ENCODE results near the gene DSTYK. TPM values are rescaled to one million over a fixed set of nuclear protein-coding genes. Genes with fewer than 3 reads are reported as not detected.

DSTYK gene
- total RNA-seq, 1 experiment from 2014 or later, result 6.3 TPM

DNA sequence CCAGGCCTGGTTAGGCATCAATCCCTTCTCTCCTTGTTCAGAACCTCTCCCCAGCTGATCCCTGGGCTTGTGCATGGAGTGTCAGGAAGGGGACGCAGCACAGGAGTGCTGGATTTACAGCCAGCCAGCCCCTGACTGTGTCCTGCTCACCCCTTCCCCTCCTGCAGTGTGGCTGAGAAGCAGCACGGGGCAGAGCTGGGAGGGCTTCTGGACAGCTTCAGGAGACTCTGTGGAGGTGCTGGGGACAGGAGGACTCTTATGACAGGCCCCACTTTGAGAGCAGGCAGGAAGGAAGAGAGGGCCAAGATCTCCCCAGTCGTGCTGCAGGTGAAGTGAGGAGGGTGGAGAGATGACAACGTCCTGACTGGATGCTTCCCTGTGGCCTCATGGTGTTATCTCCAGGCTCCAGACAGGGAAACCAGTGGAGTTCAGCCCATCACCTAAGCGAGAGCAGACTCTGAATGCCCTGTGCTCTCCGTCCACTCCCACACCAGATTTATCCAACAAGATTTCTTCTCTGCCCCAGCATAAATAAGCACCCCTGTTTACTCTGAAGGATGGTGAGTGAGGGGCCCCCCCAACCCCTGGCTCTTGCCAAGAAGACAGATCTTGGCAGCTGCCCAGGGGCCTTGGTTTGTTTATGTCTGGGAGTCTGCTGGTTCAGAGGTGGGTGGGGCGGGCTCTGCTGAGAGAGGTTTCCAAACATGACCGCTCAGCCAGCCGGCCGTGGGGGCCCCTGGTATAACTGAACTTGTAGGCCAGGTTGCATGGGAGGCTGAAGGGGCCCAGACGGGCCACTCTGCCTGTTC is 37.5 kb upstream of the DSTYK start:
- Histone ChIP-seq H3K27me3 (replicated peaks; ENCODE audit: control insufficient read depth, insufficient read depth, low read length) (no peaks in the 10 kb centered on the region), H3K36me3 (ENCODE audit: control insufficient read depth, insufficient read depth, low read length) (no peaks in the 10 kb centered on the region), H3K4me3 (ENCODE audit: low read depth, low read length) (no peak overlapping the region), H3K4me1 (no peaks in the 10 kb centered on the region), H3K9me3 (no peaks in the 10 kb centered on the region)
- BruUV-seq (replicated peaks), result no TSS peak
- ChIA-PET POLR2A (no interaction called here), CTCF (no interaction called here)
- no peaks in the 10 kb centered on the region for H3K4me1 Mint-ChIP-seq (ENCODE audit: low read depth, unreplicated experiment)
- H3K27ac Mint-ChIP-seq (ENCODE audit: unreplicated experiment), result no peak overlapping the region
- H3K27me3 Mint-ChIP-seq (ENCODE audit: insufficient read depth, unreplicated experiment), result no peaks in the 10 kb centered on the region
- no peak for TF ChIP-seq CTCF (IDR thresholded peaks at IDR 0.05; ENCODE audit: insufficient read depth in 1 of 2, low read depth in 1 of 2, low read length in 1 of 2, severe bottlenecking in 1 of 2, unreplicated experiment in 1 of 2)
- H3K36me3 Mint-ChIP-seq (ENCODE audit: insufficient read depth, unreplicated experiment), result no peaks in the 10 kb centered on the region
- intact Hi-C loops (cut with micrococcal nuclease; ENCODE audit: unreplicated experiment), result no loop called here
- no peaks in the 10 kb centered on the region for H3K9me3 Mint-ChIP-seq (ENCODE audit: unreplicated experiment)
- H3K4me3 Mint-ChIP-seq (ENCODE audit: unreplicated experiment), result no peak overlapping the region
- DNase-seq, result no peak

DNA sequence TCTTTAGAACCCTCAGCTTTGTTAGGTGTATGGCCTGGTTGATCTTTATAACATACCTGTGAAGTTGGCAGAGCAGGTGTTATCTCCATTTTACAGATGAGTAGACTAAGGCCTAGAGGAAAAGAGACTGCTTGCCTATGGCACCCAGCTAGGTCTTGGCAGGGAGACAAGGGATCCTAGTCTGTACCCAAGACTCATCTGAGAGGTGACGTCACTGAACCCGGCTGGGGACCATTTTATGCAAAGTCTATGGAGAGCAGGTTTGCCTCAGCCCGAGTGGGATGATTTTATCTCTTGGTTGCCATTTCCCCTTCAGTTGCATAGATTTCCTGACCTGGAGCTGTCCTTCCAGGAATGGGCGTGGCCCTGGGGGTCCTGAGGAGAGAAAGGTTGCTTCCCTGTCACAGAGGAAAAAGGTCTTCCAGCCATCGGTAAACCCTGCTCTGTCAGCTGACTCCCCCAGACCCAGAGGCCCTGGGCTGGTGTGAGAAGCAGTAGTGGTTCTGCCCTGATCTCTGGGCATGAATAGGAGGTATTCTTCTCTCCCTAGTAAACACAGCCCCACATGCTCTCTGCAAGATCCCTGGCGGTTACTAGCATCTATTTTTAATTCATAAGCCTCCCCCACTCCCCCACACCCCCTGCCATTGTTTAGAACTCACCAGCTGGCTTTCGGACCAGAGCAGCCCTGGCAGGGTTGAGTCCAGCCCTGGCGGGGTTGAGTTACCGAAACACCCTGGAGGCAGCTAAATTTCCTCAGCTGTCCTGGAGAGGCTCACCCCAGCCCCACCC is 35.8 kb upstream of the DSTYK start:
- Mint-ChIP-seq H3K9me3 (ENCODE audit: unreplicated experiment) (no peaks in the 10 kb centered on the region), H3K4me3 (ENCODE audit: unreplicated experiment) (no peak overlapping the region), H3K27ac (ENCODE audit: unreplicated experiment) (no peak overlapping the region), H3K4me1 (ENCODE audit: low read depth, unreplicated experiment) (no peaks in the 10 kb centered on the region), H3K36me3 (ENCODE audit: insufficient read depth, unreplicated experiment) (no peaks in the 10 kb centered on the region), H3K27me3 (ENCODE audit: insufficient read depth, unreplicated experiment) (peaks cover 4% of the 10 kb centered on the region)
- Histone ChIP-seq H3K27me3 (replicated peaks; ENCODE audit: control insufficient read depth, insufficient read depth, low read length) (no peaks in the 10 kb centered on the region), H3K36me3 (ENCODE audit: control insufficient read depth, insufficient read depth, low read length) (no peaks in the 10 kb centered on the region), H3K4me3 (ENCODE audit: low read depth, low read length) (no peak overlapping the region), H3K4me1 (no peaks in the 10 kb centered on the region), H3K9me3 (no peaks in the 10 kb centered on the region)
- ChIA-PET POLR2A (no interaction called here), CTCF (interaction anchor here (0.8 to 1.2 kb wide), 3 partner anchors 8 to 20 kb away, joined by 4 to 5 read pairs (median 4); partner anchors contain the start of gene TMCC2)
- intact Hi-C loops (cut with micrococcal nuclease; ENCODE audit: unreplicated experiment), result no loop called here
- TF ChIP-seq CTCF (IDR thresholded peaks at IDR 0.05; ENCODE audit: insufficient read depth in 1 of 2, low read depth in 1 of 2, low read length in 1 of 2, severe bottlenecking in 1 of 2, unreplicated experiment in 1 of 2), result no peak
- no peak for DNase-seq
- no TSS peak for BruUV-seq (replicated peaks)

DNA sequence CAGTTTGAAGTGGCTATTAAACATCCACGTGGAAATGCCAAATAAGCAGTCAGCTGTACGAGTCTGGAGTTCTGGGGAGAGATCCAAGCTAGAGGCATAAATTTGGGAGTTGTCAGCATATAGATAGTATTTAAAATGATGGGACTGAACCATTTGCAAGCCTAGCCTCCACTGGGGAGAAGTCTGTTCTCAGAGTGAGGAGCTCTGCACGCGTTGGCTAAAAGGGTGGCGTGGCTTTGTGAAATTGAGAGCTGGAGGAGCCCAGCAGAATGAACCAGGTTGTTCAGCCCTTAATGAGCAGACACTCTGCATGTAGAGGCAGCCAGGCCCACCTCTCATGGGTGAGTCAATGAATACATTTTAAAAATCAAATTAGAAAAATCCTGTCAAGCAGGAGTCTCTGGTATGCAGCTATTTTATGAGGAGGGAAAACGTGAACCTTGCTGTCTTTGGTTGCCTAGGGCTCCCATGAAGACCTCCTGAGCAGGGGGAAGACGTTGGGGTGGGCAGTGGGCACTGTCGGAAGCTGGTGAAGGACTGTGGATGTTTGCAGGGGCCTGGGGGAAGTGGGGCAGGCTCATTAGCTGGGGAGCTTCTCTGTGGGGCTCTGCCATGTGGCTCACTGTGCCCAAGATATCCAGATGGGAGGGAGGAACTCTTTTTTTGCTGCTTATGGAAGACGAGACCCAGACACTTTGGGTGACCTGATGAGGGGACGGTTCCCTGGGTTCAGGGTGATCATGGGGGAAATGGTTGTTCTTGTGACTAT is 35.0 kb upstream of the DSTYK start:
- DNase-seq, result peak in 1 of 2 experiments; percentile 9
- H3K4me1 Mint-ChIP-seq (ENCODE audit: low read depth, unreplicated experiment), result no peaks in the 10 kb centered on the region
- no peak overlapping the region for H3K27ac Mint-ChIP-seq (ENCODE audit: unreplicated experiment)
- Histone ChIP-seq H3K27me3 (replicated peaks; ENCODE audit: control insufficient read depth, insufficient read depth, low read length) (no peaks in the 10 kb centered on the region), H3K9me3 (no peaks in the 10 kb centered on the region), H3K4me3 (ENCODE audit: low read depth, low read length) (no peak overlapping the region), H3K36me3 (ENCODE audit: control insufficient read depth, insufficient read depth, low read length) (no peaks in the 10 kb centered on the region), H3K4me1 (no peaks in the 10 kb centered on the region)
- no peak for TF ChIP-seq CTCF (IDR thresholded peaks at IDR 0.05; ENCODE audit: insufficient read depth in 1 of 2, low read depth in 1 of 2, low read length in 1 of 2, severe bottlenecking in 1 of 2, unreplicated experiment in 1 of 2)
- ChIA-PET POLR2A (interaction anchor here (0.6 to 1.1 kb wide), 2 partner anchors 15 to 62 kb away, joined by 3 to 5 read pairs; no protein-coding TSS in a partner anchor), CTCF (interaction anchor here (0.8 to 1.2 kb wide), 4 partner anchors 9 to 278 kb away, joined by 3 to 5 read pairs (median 4); partner anchors contain the start of gene TMCC2)
- H3K4me3 Mint-ChIP-seq (ENCODE audit: unreplicated experiment), result no peak overlapping the region
- no peaks in the 10 kb centered on the region for H3K9me3 Mint-ChIP-seq (ENCODE audit: unreplicated experiment)
- intact Hi-C loops (cut with micrococcal nuclease; ENCODE audit: unreplicated experiment), result no loop called here
- no TSS peak for BruUV-seq (replicated peaks)
- H3K27me3 Mint-ChIP-seq (ENCODE audit: insufficient read depth, unreplicated experiment), result peaks cover 5% of the 10 kb centered on the region
- H3K36me3 Mint-ChIP-seq (ENCODE audit: insufficient read depth, unreplicated experiment), result no peaks in the 10 kb centered on the region
